ENCODE data around the gene CTNNAL1.
"Not testable (repeated sequence)": the region's sequence is repeated elsewhere in the genome, so short reads cannot be mapped to it uniquely, and the experiment has no call there.

CTNNAL1 gene

GRCh38 chr9:109012876-109013678 lies at the start of gene CTNNAL1:
Gene CTNNAL1 (minus strand): TSS chr9:109013499. CDS start chr9:109013442, 57 bp downstream.
- DNase-seq = peak; percentile 90 to 93

- no peak for DNase-seq
Observed at GRCh38 chr9:109062543-109062942, 49.2 kb upstream of the CTNNAL1 start.

GRCh38 chr9:109060191-109060590 lies 46.9 kb upstream of the CTNNAL1 start:
- no peak for DNase-seq

GRCh38 chr9:109053121-109053520 lies 39.8 kb upstream of the CTNNAL1 start:
- not testable (repeated sequence) for DNase-seq

DNA sequence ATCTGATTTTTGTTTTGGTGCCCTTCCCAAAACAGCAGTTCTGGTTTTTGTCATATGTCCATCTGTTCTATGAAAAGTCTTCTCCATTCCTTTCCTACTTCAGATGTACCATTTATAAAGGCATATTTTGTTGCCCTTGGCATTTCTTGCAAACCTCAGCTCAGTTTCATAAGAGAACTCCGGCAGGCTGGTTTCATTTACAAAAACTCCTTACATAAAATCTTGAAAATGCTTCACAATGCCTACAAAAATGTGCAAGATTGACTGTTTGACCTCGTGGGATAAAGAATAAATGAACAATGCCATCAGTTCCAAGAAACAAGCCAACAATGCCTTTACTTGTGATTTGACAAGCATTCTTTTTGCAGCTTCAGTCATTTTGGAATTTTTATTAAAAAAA lies 39.1 kb upstream of the CTNNAL1 start:
- DNase-seq = no peak

DNA sequence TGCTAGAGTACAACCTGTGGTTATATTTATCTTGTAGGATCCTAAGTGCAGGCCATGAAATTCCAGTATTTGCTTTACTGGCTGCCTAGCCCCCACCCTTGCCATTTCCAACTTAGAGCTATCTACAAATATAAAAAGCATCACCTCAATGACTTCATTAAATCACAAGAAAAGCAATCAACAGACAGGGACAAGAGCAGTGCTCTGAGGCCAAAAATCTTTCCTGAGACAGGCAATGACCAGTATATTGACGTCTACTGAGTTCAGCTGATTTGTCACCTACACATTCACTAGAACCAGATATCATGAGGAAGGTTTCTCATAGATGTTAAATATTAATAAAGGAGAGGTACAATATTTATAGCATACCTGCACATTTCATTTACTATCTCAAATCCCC lies 38.4 kb upstream of the CTNNAL1 start:
- no peak for DNase-seq

DNA sequence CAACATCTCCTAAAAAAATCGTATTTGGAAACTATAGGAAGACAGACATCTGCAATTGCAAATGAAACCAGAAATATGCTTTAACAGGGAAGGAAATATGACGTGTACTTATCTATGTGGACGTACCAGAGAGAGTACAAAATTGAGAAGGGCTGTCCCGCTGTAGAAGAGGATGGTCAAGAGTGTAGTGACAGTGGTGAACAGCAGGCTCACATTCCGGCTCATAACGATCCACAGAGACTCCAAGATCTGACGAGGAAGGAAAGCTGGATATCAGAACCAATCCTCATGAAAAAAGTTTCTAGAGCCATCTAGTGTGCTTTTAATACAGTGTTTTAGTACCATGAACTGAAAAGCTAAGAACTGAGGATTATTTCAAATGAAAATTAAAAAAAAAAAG lies 37.1 kb upstream of the CTNNAL1 start:
- no peak for DNase-seq

DNA sequence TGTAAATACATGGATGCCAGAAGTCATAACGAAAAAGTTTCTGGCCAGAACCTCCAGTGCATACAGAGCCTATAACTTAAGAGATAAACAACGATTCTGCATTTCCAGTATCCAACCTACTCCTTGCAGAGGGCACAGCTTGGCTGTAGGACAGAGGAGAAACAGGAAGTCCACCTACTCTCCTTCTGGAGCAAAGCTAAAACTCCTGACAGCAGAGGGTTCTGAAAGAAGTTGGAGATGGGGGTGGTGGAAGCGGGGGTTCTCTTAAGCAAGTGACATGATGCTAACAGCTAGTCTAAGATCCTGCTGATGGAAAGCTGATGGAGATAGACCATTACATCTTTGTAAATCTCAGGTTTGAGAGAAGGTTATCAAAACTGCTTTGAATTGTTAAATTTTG lies 35.5 kb upstream of the CTNNAL1 start:
- DNase-seq = no peak

GRCh38 chr9:109047259-109047658 lies 34.0 kb upstream of the CTNNAL1 start:
- no peak for DNase-seq

DNA sequence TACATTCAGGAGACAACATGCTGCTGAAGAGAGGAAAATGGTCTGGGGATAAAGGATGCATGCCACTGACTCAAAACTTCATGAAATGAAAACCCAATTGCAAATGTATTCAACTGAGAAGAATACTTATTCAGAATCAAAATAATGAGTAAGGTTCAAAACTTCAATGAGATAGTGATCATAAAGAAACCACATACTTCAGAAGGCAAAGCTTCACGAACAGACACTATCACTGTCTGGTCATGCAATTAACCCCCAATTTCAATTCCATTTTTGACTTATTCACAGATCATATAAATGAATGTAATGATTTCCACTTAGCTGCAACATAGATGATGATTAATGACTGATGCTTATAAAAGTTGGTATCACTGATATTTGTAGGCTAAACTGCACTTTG lies 33.0 kb upstream of the CTNNAL1 start:
- DNase-seq = no peak

- no peak for DNase-seq
Observed at GRCh38 chr9:109043578-109043977, 30.3 kb upstream of the CTNNAL1 start.

DNA sequence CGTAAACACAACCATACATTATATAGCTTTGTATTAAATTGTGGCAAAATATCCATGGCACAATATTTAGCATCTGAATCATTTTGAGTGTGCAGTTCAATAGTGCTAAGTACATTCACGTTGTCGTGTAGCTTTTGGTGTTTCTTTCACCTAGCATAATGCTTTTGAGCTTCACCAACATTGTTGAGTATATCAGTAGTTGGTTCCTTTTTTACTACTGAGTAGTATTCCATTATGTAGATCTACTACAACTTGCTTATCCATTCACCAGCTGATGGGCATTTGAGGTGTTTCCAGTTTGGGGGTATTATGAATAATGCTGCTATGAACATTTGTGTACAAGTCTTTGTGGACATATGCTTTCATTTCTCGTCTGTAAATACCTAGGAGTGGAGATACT lies 27.3 kb upstream of the CTNNAL1 start:
- no peak for DNase-seq

DNA sequence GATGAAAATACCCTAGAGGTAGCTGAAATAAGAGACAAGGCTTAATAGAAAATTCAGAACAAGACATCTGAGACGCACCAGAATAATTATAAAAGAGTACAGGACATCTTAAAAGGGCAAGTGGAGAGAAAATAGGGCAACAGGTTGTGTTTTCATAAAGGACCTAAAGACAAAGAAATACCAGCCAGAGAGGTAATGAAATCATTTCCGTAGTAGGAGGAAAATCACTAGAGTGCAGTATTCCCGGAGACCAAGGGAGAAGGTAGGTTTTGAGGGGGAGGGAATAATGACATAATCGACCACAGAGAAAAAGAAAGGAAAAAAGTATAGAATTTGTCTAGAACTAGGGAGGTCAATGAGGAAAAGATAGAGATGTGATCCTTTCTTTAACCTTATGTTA lies 26.2 kb upstream of the CTNNAL1 start:
- DNase-seq = no peak

GRCh38 chr9:109037946-109038715 lies 24.8 kb upstream of the CTNNAL1 start:
- no peak for DNase-seq

DNA sequence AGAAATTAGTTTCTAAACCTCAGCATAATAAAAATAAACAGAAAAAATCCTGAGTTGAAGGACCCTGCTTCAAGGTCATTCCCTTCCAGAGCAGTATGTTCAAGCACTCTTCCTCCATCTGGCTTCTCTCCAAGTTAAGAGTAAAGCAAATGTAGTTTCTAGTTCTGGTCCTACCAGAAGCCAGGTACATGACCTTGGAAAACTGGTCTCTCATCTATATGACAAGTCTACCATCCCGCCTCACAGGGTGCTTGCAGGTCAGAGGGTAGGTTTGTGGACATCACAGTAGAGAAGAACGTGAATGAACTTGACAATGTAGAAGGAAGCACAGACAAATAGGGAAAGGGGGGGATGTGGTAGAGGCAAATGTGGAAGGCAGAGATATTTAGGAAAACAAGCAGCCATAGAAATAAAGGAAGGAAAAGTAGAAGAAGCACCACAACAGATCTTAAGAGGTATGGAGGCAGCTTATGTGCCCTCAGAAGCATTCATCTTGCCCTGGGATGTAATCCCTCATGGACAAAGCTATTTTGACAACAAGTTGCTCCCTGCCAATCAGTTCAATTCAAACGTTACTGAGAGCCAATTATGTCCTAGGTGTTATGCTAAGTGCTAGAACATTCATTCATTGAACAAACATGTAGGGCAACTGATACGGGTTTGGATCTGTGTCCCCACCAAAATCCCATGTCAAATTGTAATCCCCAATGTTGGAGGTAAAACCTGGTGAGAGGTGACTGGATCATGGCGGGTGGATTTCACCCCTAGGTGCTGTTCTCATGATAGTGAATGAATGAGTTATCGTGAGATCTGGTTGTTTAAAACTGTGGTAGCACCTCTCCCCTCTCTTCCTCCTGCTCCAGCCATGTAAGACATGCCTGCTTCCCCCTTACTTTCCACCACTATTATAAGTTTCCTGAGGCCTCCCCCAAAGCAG lies 23.7 kb upstream of the CTNNAL1 start:
- no peak for DNase-seq

- no peak for DNase-seq
Observed at GRCh38 chr9:109035684-109036423, 22.6 kb upstream of the CTNNAL1 start.

GRCh38 chr9:109033941-109034700 lies 20.8 kb upstream of the CTNNAL1 start:
- no peak for DNase-seq

DNA sequence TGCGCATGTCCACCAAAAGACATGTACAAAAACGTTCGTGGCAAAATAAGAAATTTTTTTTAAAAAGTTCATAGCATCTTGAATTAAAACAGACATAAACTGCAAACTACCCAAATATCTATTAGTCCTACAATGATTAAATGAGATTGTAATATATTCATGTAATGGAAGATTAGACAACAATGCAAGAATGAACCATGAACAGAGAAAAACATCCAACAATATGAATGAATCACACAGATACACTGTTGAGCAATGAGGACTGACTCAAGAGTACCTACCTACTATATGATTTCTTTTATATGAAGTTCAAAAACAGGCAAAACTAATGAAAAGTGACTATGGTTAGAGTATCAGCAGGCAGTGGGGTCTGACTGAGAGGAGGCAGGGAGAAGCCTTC lies 17.9 kb upstream of the CTNNAL1 start:
- no peak for DNase-seq

- DNase-seq = no peak
Observed at GRCh38 chr9:109030426-109030825, 17.1 kb upstream of the CTNNAL1 start.

DNA sequence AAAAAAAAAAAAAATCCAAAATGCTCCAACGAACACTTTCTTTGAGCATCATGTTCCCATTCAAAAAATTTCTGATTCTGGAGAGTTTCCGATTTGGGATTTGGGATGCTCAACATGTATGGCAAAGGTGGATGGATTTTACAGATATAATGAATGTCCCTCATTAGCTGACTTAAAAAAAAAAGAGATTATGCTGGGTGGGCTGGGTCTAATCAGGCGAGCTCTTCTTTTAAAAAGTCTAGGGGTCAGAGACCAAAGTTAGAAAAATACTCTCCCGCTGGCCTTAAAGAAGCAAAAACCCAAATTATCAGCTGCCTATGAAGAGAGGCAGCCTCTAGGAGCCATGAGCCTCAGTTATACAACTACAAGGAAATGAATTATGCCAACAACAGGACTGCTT lies 15.2 kb upstream of the CTNNAL1 start:
- no peak for DNase-seq

GRCh38 chr9:109027176-109027575 lies 13.9 kb upstream of the CTNNAL1 start:
- DNase-seq = no peak

DNA sequence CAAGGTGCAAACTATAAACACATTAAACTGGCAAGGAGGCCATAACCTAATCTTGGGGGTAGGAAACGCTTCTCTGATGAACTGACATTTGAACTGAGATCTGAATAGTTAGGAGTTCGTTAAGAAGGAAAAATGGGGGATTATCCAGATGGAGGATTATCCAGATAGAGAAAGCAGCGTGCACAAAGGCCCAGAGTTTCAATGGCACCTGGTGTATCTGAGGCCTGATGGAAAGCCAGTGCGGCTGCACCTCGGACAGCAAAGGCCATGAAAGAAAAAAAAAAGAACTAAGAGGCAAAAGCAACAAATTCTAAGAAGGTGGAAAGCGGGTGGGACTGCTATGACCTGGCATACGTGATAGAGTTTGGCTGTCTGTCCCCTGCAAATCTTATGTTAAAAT lies 13.0 kb upstream of the CTNNAL1 start:
- no peak for DNase-seq
